Breast epithelium (tissue), 4 donors: ENCODE results near the gene ATP9B. TPM values are rescaled to one million over a fixed set of nuclear protein-coding genes. Genes with fewer than 3 reads are reported as not detected.

ENCODE experiments used
- DNase-seq, 2 donors: peaks; one replicate each; pipeline ENCODE4 v3.0.0-alpha.2; 2019; ENCODE audit warnings: low spot score in 2 of 2
- H3K27ac ChIP-seq, 2 donors: fragments of 200-600 bp; sonication (generic) in 1 of 2; one replicate each; pipeline ENCODE4 v1.5.1; 2016 to 2019; ENCODE audit warnings: mild to moderate bottlenecking in 1 of 2
- H3K27me3 ChIP-seq, 2 donors: fragments of 200-600 bp; sonication (generic) in 1 of 2; one replicate each; pipeline versions ENCODE4 v1.5.1 to v1.6.0; 2017 to 2019; ENCODE audit warnings: control low read depth in 1 of 2, mild to moderate bottlenecking in 1 of 2
- H3K36me3 ChIP-seq: fragments of 200-600 bp; one replicate; pipeline ENCODE4 v1.5.1; 2019
- H3K4me1 ChIP-seq, 2 donors: fragments of 200-600 bp; sonication (generic); one replicate each; pipeline ENCODE4 v1.5.1; 2016 to 2019; ENCODE audit warnings: control low read depth in 1 of 2
- H3K4me3 ChIP-seq, 3 donors: fragments of 200-600 bp; sonication (generic); 1 replicate in 2 of 3; 2 replicates in 1 of 3; pipeline ENCODE4 v1.5.1; 2016 to 2019; ENCODE audit warnings: mild to moderate bottlenecking in 3 of 3, moderate library complexity in 2 of 3
- H3K9me3 ChIP-seq, 2 donors: fragments of 200-600 bp; sonication (generic) in 1 of 2; one replicate each; pipeline ENCODE4 v1.5.1; 2016 to 2019; ENCODE audit warnings: control low read depth in 1 of 2
- POLR2A ChIP-seq: fragments of 450-650 bp; IDR thresholded peaks from one replicate; pipeline ENCODE4 v1.6.1; 2016; ENCODE audit warnings: antibody characterized with exemption, mild to moderate bottlenecking, moderate library complexity
- POLR2AphosphoS5 ChIP-seq, 3 donors: sonication (generic); formaldehyde crosslinking; IDR thresholded peaks; one replicate each; pipeline ENCODE4 v1.6.1; 2017; ENCODE audit warnings: antibody characterized with exemption in 3 of 3
- intact Hi-C: fragments of 100-400 bp; cut with DNase I; formaldehyde crosslinking; loops from one replicate; pipeline ENCODE4 v1.15.1; 2023; ENCODE audit warnings: low total_unique reads
- total RNA-seq, 3 donors: library from RNA; depleted of rRNA; stranded (reverse); fragments of >200 nt; gene quantifications; one replicate each; pipeline ENCODE4 v1.1.0, GENCODE V29; 2016
- TF ChIP-seq, protein P1 (sequence below), 3 donors: fragments of 450-650 bp; IDR thresholded peaks; one replicate each; pipeline ENCODE4 v1.5.1; 2016 to 2017; ENCODE audit warnings: antibody characterized with exemption in 3 of 3, mild to moderate bottlenecking in 3 of 3, moderate library complexity in 3 of 3

The ATP9B gene
- total RNA-seq, 3 donors from 2014 or later: 42.1 to 55.9 (median 54.4) TPM

GRCh38 chr18:79371561-79372121, 302.4 kb downstream of the ATP9B start:
- no peak for DNase-seq
- Histone ChIP-seq H3K4me1 (no peaks in the 10 kb centered on the region), H3K36me3 (no peaks in the 10 kb centered on the region), H3K9me3 (no peaks in the 10 kb centered on the region), H3K4me3 (no peak overlapping the region), H3K27me3 (no peaks in the 10 kb centered on the region), H3K27ac (no peak overlapping the region)
- intact Hi-C loops: no loop called here
- no peak for TF ChIP-seq POLR2AphosphoS5 (IDR thresholded peaks at IDR 0.05)
- TF ChIP-seq, protein P1, sequence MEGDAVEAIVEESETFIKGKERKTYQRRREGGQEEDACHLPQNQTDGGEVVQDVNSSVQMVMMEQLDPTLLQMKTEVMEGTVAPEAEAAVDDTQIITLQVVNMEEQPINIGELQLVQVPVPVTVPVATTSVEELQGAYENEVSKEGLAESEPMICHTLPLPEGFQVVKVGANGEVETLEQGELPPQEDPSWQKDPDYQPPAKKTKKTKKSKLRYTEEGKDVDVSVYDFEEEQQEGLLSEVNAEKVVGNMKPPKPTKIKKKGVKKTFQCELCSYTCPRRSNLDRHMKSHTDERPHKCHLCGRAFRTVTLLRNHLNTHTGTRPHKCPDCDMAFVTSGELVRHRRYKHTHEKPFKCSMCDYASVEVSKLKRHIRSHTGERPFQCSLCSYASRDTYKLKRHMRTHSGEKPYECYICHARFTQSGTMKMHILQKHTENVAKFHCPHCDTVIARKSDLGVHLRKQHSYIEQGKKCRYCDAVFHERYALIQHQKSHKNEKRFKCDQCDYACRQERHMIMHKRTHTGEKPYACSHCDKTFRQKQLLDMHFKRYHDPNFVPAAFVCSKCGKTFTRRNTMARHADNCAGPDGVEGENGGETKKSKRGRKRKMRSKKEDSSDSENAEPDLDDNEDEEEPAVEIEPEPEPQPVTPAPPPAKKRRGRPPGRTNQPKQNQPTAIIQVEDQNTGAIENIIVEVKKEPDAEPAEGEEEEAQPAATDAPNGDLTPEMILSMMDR (IDR thresholded peaks at IDR 0.05): no peak
- TF ChIP-seq POLR2A: no peak

DNA sequence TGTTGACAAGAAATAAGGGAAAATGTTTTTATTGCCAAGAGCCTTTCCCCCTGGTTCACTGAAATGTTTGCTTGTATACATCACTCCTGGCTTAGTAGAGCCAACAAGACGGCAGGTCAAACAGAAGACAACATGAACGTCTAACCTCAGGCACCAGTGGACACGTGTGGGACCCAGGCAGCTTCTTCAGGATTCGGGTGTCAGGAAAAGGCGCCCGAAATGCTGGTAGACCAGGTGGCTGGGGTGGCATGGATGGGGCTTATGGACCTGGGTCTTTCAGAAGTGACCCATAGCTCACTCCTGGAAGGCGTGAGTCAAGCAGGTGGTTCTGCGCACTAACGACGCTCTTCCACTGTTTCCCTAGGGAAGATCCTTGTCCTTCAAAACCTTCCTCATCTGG, 303.3 kb downstream of the ATP9B start:
- Histone ChIP-seq H3K4me1 (no peaks in the 10 kb centered on the region), H3K36me3 (no peaks in the 10 kb centered on the region), H3K27me3 (no peaks in the 10 kb centered on the region), H3K27ac (no peak overlapping the region), H3K4me3 (no peak overlapping the region), H3K9me3 (no peaks in the 10 kb centered on the region)
- DNase-seq: no peak
- TF ChIP-seq POLR2A (no peak), POLR2AphosphoS5 (IDR thresholded peaks at IDR 0.05) (no peak)
- TF ChIP-seq, protein P1 (IDR thresholded peaks at IDR 0.05): no peak
- intact Hi-C loops: no loop called here

- Histone ChIP-seq H3K27ac (no peak overlapping the region), H3K36me3 (no peaks in the 10 kb centered on the region), H3K9me3 (no peaks in the 10 kb centered on the region), H3K4me1 (no peaks in the 10 kb centered on the region), H3K27me3 (no peaks in the 10 kb centered on the region), H3K4me3 (no peak overlapping the region)
- TF ChIP-seq POLR2A (no peak), POLR2AphosphoS5 (IDR thresholded peaks at IDR 0.05) (no peak)
- TF ChIP-seq, protein P1 (IDR thresholded peaks at IDR 0.05): no peak
- no peak for DNase-seq
- intact Hi-C loops: no loop called here
Measured at GRCh38 chr18:79372991-79373390, 303.8 kb downstream of the ATP9B start.

DNA sequence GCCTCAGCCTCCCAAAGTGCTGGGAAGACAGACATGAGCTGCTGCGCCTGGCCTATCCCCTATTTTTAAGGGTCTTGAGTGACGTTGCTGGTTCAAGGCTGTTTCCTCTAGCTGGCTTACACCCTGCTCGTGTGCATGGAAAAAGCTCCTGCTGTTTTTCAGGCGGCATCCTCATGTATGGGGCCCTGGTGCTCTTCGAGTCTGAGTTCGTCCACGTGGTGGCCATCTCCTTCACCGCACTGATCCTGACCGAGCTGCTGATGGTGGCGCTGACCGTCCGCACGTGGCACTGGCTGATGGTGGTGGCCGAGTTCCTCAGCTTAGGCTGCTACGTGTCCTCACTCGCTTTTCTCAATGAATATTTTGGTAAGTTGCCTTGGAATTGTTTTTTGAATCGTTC, 304.5 kb downstream of the ATP9B start:
- TF ChIP-seq POLR2AphosphoS5 (IDR thresholded peaks at IDR 0.05): no peak
- TF ChIP-seq POLR2A: no peak
- TF ChIP-seq, protein P1 (IDR thresholded peaks at IDR 0.05): no peak
- intact Hi-C loops: no loop called here
- H3K4me1 ChIP-seq: no peaks in the 10 kb centered on the region
- H3K4me3 ChIP-seq: no peak overlapping the region
- H3K36me3 ChIP-seq: no peaks in the 10 kb centered on the region
- H3K27ac ChIP-seq: no peak overlapping the region
- H3K9me3 ChIP-seq: no peaks in the 10 kb centered on the region
- no peaks in the 10 kb centered on the region for H3K27me3 ChIP-seq
- no peak for DNase-seq

GRCh38 chr18:79374408-79375171, 305.4 kb downstream of the ATP9B start:
- Histone ChIP-seq H3K36me3 (no peaks in the 10 kb centered on the region), H3K4me3 (no peak overlapping the region), H3K4me1 (peaks cover 0 to 4% of the 10 kb centered on the region in 2 donors), H3K9me3 (no peaks in the 10 kb centered on the region), H3K27me3 (no peaks in the 10 kb centered on the region), H3K27ac (no peak overlapping the region)
- TF ChIP-seq POLR2AphosphoS5 (IDR thresholded peaks at IDR 0.05): no peak
- TF ChIP-seq, protein P1 (IDR thresholded peaks at IDR 0.05): no peak
- no peak for TF ChIP-seq POLR2A
- no peak for DNase-seq
- intact Hi-C loops: loop anchor here (5.0 kb wide), 1 partner anchor 153 kb away; no protein-coding TSS in a partner anchor
